GM23338 (cell line): Measurements from ENCODE around the gene KIF5A. TPM values are rescaled to one million over a fixed set of nuclear protein-coding genes. Genes with fewer than 3 reads are reported as not detected.

Source experiments
- ATAC-seq: fragments of 200-7000 bp; cut with Tn5 transposase; 3 replicates; pipeline ENCODE4 v1.9.1; 2020
- DNase-seq: peaks from one replicate; pipeline ENCODE4 v3.0.0-alpha.2; 2015; ENCODE audit warnings: low spot score
- H2AFZ ChIP-seq: fragments of 200-600 bp; sonication (generic); 2 replicates; pipeline ENCODE4 v1.8.0; 2016; ENCODE audit warnings: antibody characterized with exemption, mild to moderate bottlenecking, moderate library complexity
- H3F3A ChIP-seq: fragments of 200-600 bp; sonication (generic); replicated peaks from 2 replicates; pipeline ENCODE4 v1.8.0; 2017; ENCODE audit warnings: antibody characterized with exemption, mixed run types, low read depth
- H3K27ac ChIP-seq: fragments of 200-600 bp; sonication (generic); 2 replicates; pipeline ENCODE4 v1.6.1; 2016; ENCODE audit warnings: low read depth
- H3K27me3 ChIP-seq: fragments of 200-600 bp; sonication (generic); 2 replicates; pipeline ENCODE4 v1.8.0; 2016; ENCODE audit warnings: mild to moderate bottlenecking, mixed run types, moderate library complexity; ENCODE audit not compliant: insufficient read depth
- H3K36me3 ChIP-seq: fragments of 200-600 bp; sonication (generic); 2 replicates; pipeline ENCODE4 v1.8.0; 2016; ENCODE audit warnings: mild to moderate bottlenecking; ENCODE audit not compliant: insufficient read depth
- H3K4me1 ChIP-seq: fragments of 200-600 bp; sonication (generic); 2 replicates; pipeline ENCODE4 v1.8.0; 2016; ENCODE audit warnings: mild to moderate bottlenecking, moderate library complexity; ENCODE audit not compliant: insufficient read depth
- H3K4me2 ChIP-seq: fragments of 200-600 bp; sonication (generic); 2 replicates; pipeline ENCODE4 v1.7.1; 2017; ENCODE audit warnings: mixed run types
- H3K4me3 ChIP-seq: fragments of 200-600 bp; sonication (generic); 2 replicates; pipeline ENCODE4 v1.6.1; 2016; ENCODE audit warnings: mixed run types
- H3K79me2 ChIP-seq: fragments of 200-600 bp; sonication (generic); replicated peaks from 2 replicates; pipeline ENCODE4 v1.8.0; 2017; ENCODE audit warnings: mild to moderate bottlenecking; ENCODE audit not compliant: insufficient read depth
- H3K9me2 ChIP-seq: fragments of 200-600 bp; sonication (generic); 2 replicates; pipeline ENCODE4 v1.8.0; 2017; ENCODE audit not compliant: insufficient read depth
- H4K20me1 ChIP-seq: fragments of 200-600 bp; sonication (generic); replicated peaks from 2 replicates; pipeline ENCODE4 v1.8.0; 2017; ENCODE audit warnings: mild to moderate bottlenecking; ENCODE audit not compliant: insufficient read depth
- H3K27ac Mint-ChIP-seq: 2 replicates; pipeline ENCODE4 v1.8.0; 2020; ENCODE audit warnings: inconsistent platforms, mild to moderate bottlenecking, moderate library complexity, mixed read lengths
- H3K27me3 Mint-ChIP-seq: 3 replicates; pipeline ENCODE4 v1.8.0; 2022; ENCODE audit warnings: low read depth, mild to moderate bottlenecking, moderate library complexity, mixed read lengths, inconsistent platforms; ENCODE audit not compliant: insufficient read depth, poor library complexity
- H3K36me3 Mint-ChIP-seq: 3 replicates; pipeline ENCODE4 v1.8.0; 2021; ENCODE audit warnings: low read depth, mild to moderate bottlenecking, inconsistent platforms, moderate library complexity, mixed read lengths
- H3K4me1 Mint-ChIP-seq: 3 replicates; pipeline ENCODE4 v1.8.0; 2020; ENCODE audit warnings: mild to moderate bottlenecking, inconsistent platforms, mixed read lengths
- H3K4me3 Mint-ChIP-seq: 3 replicates; pipeline ENCODE4 v1.8.0; 2021; ENCODE audit warnings: moderate library complexity, mild to moderate bottlenecking, inconsistent platforms, mixed read lengths
- H3K9me3 Mint-ChIP-seq: 3 replicates; pipeline ENCODE4 v1.8.0; 2020; ENCODE audit warnings: moderate library complexity, mild to moderate bottlenecking, inconsistent platforms, mixed read lengths
- CTCF ChIP-seq, 2 experiments: fragments of 200-600 bp in 1 of 2; sonication (generic) in 1 of 2; conservative IDR thresholded peaks; 2 replicates each; pipeline versions ENCODE4 v1.5.1 to v1.6.1; 2016 to 2017; ENCODE audit warnings: antibody characterized with exemption in 2 of 2, low read depth in 2 of 2, mild to moderate bottlenecking in 2 of 2, moderate library complexity in 1 of 2
- ETS1 ChIP-seq: IDR thresholded peaks from 2 replicates; pipeline ENCODE4 v1.6.1; 2016; ENCODE audit warnings: antibody characterized with exemption
- EZH2phosphoT487 ChIP-seq: fragments of 200-600 bp; sonication (generic); IDR thresholded peaks from one replicate; pipeline ENCODE4 v1.8.1; 2018; ENCODE audit warnings: antibody characterized with exemption; ENCODE audit not compliant: unreplicated experiment
- NANOG ChIP-seq: IDR thresholded peaks from 2 replicates; pipeline ENCODE4 v1.6.1; 2016; ENCODE audit warnings: antibody characterized with exemption, borderline replicate concordance
- POLR2AphosphoS5 ChIP-seq: IDR thresholded peaks from 2 replicates; pipeline ENCODE4 v1.6.1; 2016; ENCODE audit warnings: antibody characterized with exemption, low read depth
- STAT1 ChIP-seq: IDR thresholded peaks from one replicate; pipeline ENCODE4 v1.6.1; 2016; ENCODE audit warnings: antibody characterized with exemption; ENCODE audit not compliant: unreplicated experiment
- ZNF114 ChIP-seq: fragments of 250-450 bp; sonication (Bioruptor Pico); IDR thresholded peaks from 2 replicates; pipeline ENCODE4 v1.5.0; 2020; ENCODE audit warnings: mild to moderate bottlenecking, moderate library complexity
- ZNF331 ChIP-seq: fragments of 250-450 bp; sonication (Bioruptor Pico); IDR thresholded peaks from 2 replicates; pipeline ENCODE4 v1.5.0; 2020; ENCODE audit warnings: low read depth, mild to moderate bottlenecking, moderate library complexity
- ZNF462 ChIP-seq: fragments of 250-450 bp; sonication (Bioruptor Pico); IDR thresholded peaks from 2 replicates; pipeline ENCODE4 v1.5.0; 2020; ENCODE audit warnings: mild to moderate bottlenecking, moderate library complexity
- polyA plus RNA-seq: library from polyadenylated mRNA; unstranded; fragments of >200 nt; fragmentation: Nextera tagmentation; extraction: Ambion mirVana; gene quantifications from 2 replicates; pipeline ENCODE4 v1.2.1, GENCODE V29; 2016
- total RNA-seq: library from RNA; depleted of rRNA; stranded (reverse); fragments of >200 nt; shearing (Covaris generic); gene quantifications from 2 replicates; pipeline ENCODE4 v1.2.3, GENCODE V29; 2014
- TF ChIP-seq, protein P1 (sequence below): IDR thresholded peaks from one replicate; pipeline ENCODE4 v1.6.1; 2018; ENCODE audit warnings: antibody characterized with exemption; ENCODE audit not compliant: unreplicated experiment

KIF5A gene
- total and polyA plus RNA-seq, 2 experiments from 2014 or later = 11.1 to 21.3 TPM

GRCh38 chr12:57576613-57577160, 26.8 kb downstream of the KIF5A start:
- Mint-ChIP-seq H3K36me3 (peaks cover 67% of the 10 kb centered on the region), H3K4me3 (no peak overlapping the region), H3K27ac (no peak overlapping the region), H3K9me3 (no peaks in the 10 kb centered on the region), H3K27me3 (peaks cover 4% of the 10 kb centered on the region), H3K4me1 (no peaks in the 10 kb centered on the region)
- Histone ChIP-seq H3K27ac (no peak overlapping the region), H4K20me1 (peaks cover 4% of the 10 kb centered on the region; the same call in 1 of the 2 replicates), H3K79me2 (no peaks in the 10 kb centered on the region), H3K9me2 (no peaks in the 10 kb centered on the region), H3K27me3 (no peaks in the 10 kb centered on the region), H3K4me3 (no peak overlapping the region), H3F3A (0 out of 2 replicates have a peak, but pooled peaks cover 2% of the 10 kb centered on the region), H3K4me1 (no peaks in the 10 kb centered on the region), H2AFZ (no peak overlapping the region), H3K4me2 (no peak overlapping the region), H3K36me3 (peaks cover 5% of the 10 kb centered on the region)
- no peak for DNase-seq
- TF ChIP-seq ZNF114 (CRISPR knock-in tag) = no peak
- no peak for TF ChIP-seq NANOG
- TF ChIP-seq EZH2phosphoT487 = no peak
- TF ChIP-seq CTCF (conservative IDR thresholded peaks at IDR 0.05; ENCODE audit: low read depth in 2 of 2) = no peak
- TF ChIP-seq ETS1 = no peak
- no peak for TF ChIP-seq ZNF462
- TF ChIP-seq, protein P1, sequence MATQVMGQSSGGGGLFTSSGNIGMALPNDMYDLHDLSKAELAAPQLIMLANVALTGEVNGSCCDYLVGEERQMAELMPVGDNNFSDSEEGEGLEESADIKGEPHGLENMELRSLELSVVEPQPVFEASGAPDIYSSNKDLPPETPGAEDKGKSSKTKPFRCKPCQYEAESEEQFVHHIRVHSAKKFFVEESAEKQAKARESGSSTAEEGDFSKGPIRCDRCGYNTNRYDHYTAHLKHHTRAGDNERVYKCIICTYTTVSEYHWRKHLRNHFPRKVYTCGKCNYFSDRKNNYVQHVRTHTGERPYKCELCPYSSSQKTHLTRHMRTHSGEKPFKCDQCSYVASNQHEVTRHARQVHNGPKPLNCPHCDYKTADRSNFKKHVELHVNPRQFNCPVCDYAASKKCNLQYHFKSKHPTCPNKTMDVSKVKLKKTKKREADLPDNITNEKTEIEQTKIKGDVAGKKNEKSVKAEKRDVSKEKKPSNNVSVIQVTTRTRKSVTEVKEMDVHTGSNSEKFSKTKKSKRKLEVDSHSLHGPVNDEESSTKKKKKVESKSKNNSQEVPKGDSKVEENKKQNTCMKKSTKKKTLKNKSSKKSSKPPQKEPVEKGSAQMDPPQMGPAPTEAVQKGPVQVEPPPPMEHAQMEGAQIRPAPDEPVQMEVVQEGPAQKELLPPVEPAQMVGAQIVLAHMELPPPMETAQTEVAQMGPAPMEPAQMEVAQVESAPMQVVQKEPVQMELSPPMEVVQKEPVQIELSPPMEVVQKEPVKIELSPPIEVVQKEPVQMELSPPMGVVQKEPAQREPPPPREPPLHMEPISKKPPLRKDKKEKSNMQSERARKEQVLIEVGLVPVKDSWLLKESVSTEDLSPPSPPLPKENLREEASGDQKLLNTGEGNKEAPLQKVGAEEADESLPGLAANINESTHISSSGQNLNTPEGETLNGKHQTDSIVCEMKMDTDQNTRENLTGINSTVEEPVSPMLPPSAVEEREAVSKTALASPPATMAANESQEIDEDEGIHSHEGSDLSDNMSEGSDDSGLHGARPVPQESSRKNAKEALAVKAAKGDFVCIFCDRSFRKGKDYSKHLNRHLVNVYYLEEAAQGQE = no peak
- no peak for TF ChIP-seq STAT1
- no peak for TF ChIP-seq ZNF331 (CRISPR knock-in tag)
- no peak for TF ChIP-seq POLR2AphosphoS5
- no peak for ATAC-seq
